MCF 10A (cell line): ENCODE results near the gene DUS2. TPM values are rescaled to one million over a fixed set of nuclear protein-coding genes. Genes with fewer than 3 reads are reported as not detected.

Source experiments
- BruUV-seq: library from RNA; stranded (reverse); fragments of 400-500 nt; replicated peaks from 2 replicates; lab custom pipeline; 2021; lab: Mats Ljungman, UMichigan
- CTCF ChIA-PET: fragments of 300-600 bp; sonication (Branson Sonifier 250); formaldehyde crosslinking; extraction: SDS; loops from one replicate; lab custom pipeline; 2021; ENCODE audit warnings: antibody characterized with exemption, inconsistent platforms; lab: Yijun Ruan, JAX
- POLR2A ChIA-PET: fragments of 300-600, 350-650 bp; sonication (Branson Sonifier 250); formaldehyde crosslinking; extraction: SDS; loops from one replicate; lab custom pipeline; 2020; ENCODE audit warnings: antibody characterized with exemption, inconsistent platforms; lab: Yijun Ruan, JAX
- DNase-seq: peaks from one replicate; pipeline ENCODE4 v3.0.0-alpha.2; 2018; ENCODE audit not compliant: unreplicated experiment
- H3K27ac Mint-ChIP-seq: one replicate; pipeline ENCODE4 v1.8.0; 2022; ENCODE audit warnings: mild to moderate bottlenecking, low read depth, mixed read lengths; ENCODE audit not compliant: unreplicated experiment
- H3K27me3 Mint-ChIP-seq: one replicate; pipeline ENCODE4 v1.8.0; 2022; ENCODE audit warnings: mixed read lengths; ENCODE audit not compliant: insufficient read depth, unreplicated experiment
- H3K36me3 Mint-ChIP-seq: one replicate; pipeline ENCODE4 v1.8.0; 2022; ENCODE audit warnings: mild to moderate bottlenecking, moderate library complexity, mixed read lengths; ENCODE audit not compliant: insufficient read depth, unreplicated experiment
- H3K4me1 Mint-ChIP-seq: one replicate; pipeline ENCODE4 v1.8.0; 2022; ENCODE audit warnings: mixed read lengths; ENCODE audit not compliant: insufficient read depth, unreplicated experiment
- H3K4me3 Mint-ChIP-seq: one replicate; pipeline ENCODE4 v1.8.0; 2022; ENCODE audit warnings: mild to moderate bottlenecking, moderate library complexity, mixed read lengths; ENCODE audit not compliant: unreplicated experiment
- H3K9me3 Mint-ChIP-seq: one replicate; pipeline ENCODE4 v1.8.0; 2022; ENCODE audit warnings: mixed read lengths; ENCODE audit not compliant: unreplicated experiment
- CTCF ChIP-seq: fragments of 200-600 bp; IDR thresholded peaks from one replicate; pipeline ENCODE4 v1.8.0; 2022; ENCODE audit warnings: antibody characterized with exemption, mild to moderate bottlenecking; ENCODE audit not compliant: unreplicated experiment
- intact Hi-C: fragments of 100-400 bp; cut with micrococcal nuclease; formaldehyde crosslinking; loops from 2 replicates; pipeline ENCODE4 v1.14.1; 2022
- total RNA-seq: library from RNA; stranded (reverse); gene quantifications from 2 replicates; pipeline ENCODE4 v1.2.3, GENCODE V29; 2022

The DUS2 gene
- total RNA-seq, 1 experiment from 2014 or later = 24.2 TPM

GRCh38 chr16:68041783-68042182, 18.7 kb downstream of the DUS2 start:
- no peak for DNase-seq
- no peak for TF ChIP-seq CTCF
- POLR2A ChIA-PET = interaction anchor here (1.1 to 1.2 kb wide), 2 partner anchors 51 to 106 kb away, joined by 3 to 4 read pairs; no protein-coding TSS in a partner anchor
- Mint-ChIP-seq H3K27ac (no peak overlapping the region), H3K4me1 (no peaks in the 10 kb centered on the region), H3K4me3 (no peak overlapping the region), H3K36me3 (peaks cover 56% of the 10 kb centered on the region), H3K9me3 (no peaks in the 10 kb centered on the region), H3K27me3 (no peaks in the 10 kb centered on the region)
- intact Hi-C loops = loop anchor here (2.0 kb wide), 2 partner anchors 75 to 105 kb away; partner anchors contain the start of gene PSMB10
- BruUV-seq = no TSS peak
- CTCF ChIA-PET = interaction anchor here (1.1 to 3.9 kb wide), 6 partner anchors 10 to 158 kb away, joined by 3 to 33 read pairs (median 17); partner anchors contain the start of gene NRN1L

GRCh38 chr16:68046106-68046505, 23.0 kb downstream of the DUS2 start:
- peaks cover 65% of the 10 kb centered on the region for H3K36me3 Mint-ChIP-seq
- DNase-seq = no peak
- no peak overlapping the region for H3K4me3 Mint-ChIP-seq
- H3K4me1 Mint-ChIP-seq = no peaks in the 10 kb centered on the region
- intact Hi-C loops = no loop called here
- ChIA-PET POLR2A (interaction anchor here (0.6 to 0.8 kb wide), 3 partner anchors 15 to 170 kb away, joined by 3 to 4 read pairs (median 3); no protein-coding TSS in a partner anchor), CTCF (interaction anchor here (0.6 to 1.1 kb wide), 5 partner anchors 19 to 1411 kb away, joined by 3 to 5 read pairs (median 4); no protein-coding TSS in a partner anchor)
- no TSS peak for BruUV-seq
- H3K27ac Mint-ChIP-seq = peak overlapping the region; percentile 27
- H3K9me3 Mint-ChIP-seq = no peaks in the 10 kb centered on the region
- no peak for TF ChIP-seq CTCF
- no peaks in the 10 kb centered on the region for H3K27me3 Mint-ChIP-seq

GRCh38 chr16:68047987-68048386, 24.9 kb downstream of the DUS2 start:
- Mint-ChIP-seq H3K4me1 (no peaks in the 10 kb centered on the region), H3K9me3 (no peaks in the 10 kb centered on the region), H3K4me3 (no peak overlapping the region), H3K27me3 (no peaks in the 10 kb centered on the region), H3K27ac (no peak overlapping the region), H3K36me3 (peaks cover 71% of the 10 kb centered on the region)
- ChIA-PET CTCF (interaction anchor here (0.6 to 1.0 kb wide), 3 partner anchors 25 to 106 kb away, joined by 3 to 4 read pairs (median 3); partner anchors contain the start of genes DDX28 and DUS2), POLR2A (interaction anchor here (0.7 kb wide), 1 partner anchor 45 kb away, joined by 3 read pairs; no protein-coding TSS in a partner anchor)
- intact Hi-C loops = no loop called here
- no peak for DNase-seq
- no peak for TF ChIP-seq CTCF
- no TSS peak for BruUV-seq

- Mint-ChIP-seq H3K4me1 (no peaks in the 10 kb centered on the region), H3K4me3 (no peak overlapping the region), H3K27ac (no peak overlapping the region), H3K9me3 (no peaks in the 10 kb centered on the region), H3K36me3 (peaks cover 82% of the 10 kb centered on the region), H3K27me3 (no peaks in the 10 kb centered on the region)
- POLR2A ChIA-PET = no interaction called here
- TF ChIP-seq CTCF = no peak
- BruUV-seq = no TSS peak
- no peak for DNase-seq
- intact Hi-C loops = no loop called here
- CTCF ChIA-PET = interaction anchor here (1.1 kb wide), 1 partner anchor 64 kb away, joined by 3 read pairs; no protein-coding TSS in a partner anchor
Observed at GRCh38 chr16:68049449-68049848, 26.4 kb downstream of the DUS2 start.
